Epithelial cell of proximal tubule (primary cell): Measurements from ENCODE around the gene SLC5A11. TPM values are rescaled to one million over a fixed set of nuclear protein-coding genes. Genes with fewer than 3 reads are reported as not detected.
"Not testable (repeated sequence)": the region's sequence is repeated elsewhere in the genome, so short reads cannot be mapped to it uniquely, and the experiment has no call there.

ENCODE experiments used
- DNase-seq: peaks from one replicate; pipeline ENCODE4 v3.0.0-alpha.2; 2011; ENCODE audit warnings: low read depth
- H3K4me3 ChIP-seq: 2 replicates; pipeline ENCODE4 v1.5.1; 2011; ENCODE audit warnings: low read depth, mild to moderate bottlenecking, low read length
- CTCF ChIP-seq: conservative IDR thresholded peaks from 2 replicates; pipeline ENCODE4 v1.5.1; 2012; ENCODE audit warnings: low read depth, mild to moderate bottlenecking, low read length
- total RNA-seq: library from RNA; depleted of rRNA; stranded (reverse); fragments of >200 nt; gene quantifications from 2 replicates; pipeline ENCODE4 v1.2.3, GENCODE V29; 2015

SLC5A11 gene
- total RNA-seq, 1 donor from 2014 or later = not detected

- no peak for TF ChIP-seq CTCF
- H3K4me3 ChIP-seq = no peak overlapping the region
Observed at GRCh38 chr16:24853169-24853824, 7.5 kb downstream of the SLC5A11 start.

DNA sequence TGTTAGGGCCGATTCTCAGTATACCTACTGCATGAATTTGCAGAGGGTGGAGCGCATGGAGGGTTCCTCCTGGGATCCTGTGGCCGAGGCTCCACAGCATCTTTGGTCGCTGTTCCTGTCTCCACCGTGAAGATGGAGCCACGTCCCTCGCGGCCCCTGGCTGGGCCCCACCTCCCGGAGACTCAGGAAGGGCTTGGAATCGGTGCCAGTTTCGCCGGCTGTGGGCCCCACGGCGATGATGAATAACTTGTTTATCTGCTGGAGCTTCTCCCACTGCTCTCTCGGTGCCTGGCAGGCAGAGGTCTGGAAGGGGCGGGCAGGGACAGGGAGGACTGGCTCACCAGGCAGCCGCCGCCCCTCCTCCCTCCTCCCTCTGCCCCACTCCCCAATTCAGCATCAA, 8.1 kb downstream of the SLC5A11 start:
- no peak for TF ChIP-seq CTCF
- no peak overlapping the region for H3K4me3 ChIP-seq
- DNase-seq = no peak

More at GRCh38 chr16:24853169-24853824, 7.5 kb downstream of the SLC5A11 start:
- no peak for DNase-seq

DNA sequence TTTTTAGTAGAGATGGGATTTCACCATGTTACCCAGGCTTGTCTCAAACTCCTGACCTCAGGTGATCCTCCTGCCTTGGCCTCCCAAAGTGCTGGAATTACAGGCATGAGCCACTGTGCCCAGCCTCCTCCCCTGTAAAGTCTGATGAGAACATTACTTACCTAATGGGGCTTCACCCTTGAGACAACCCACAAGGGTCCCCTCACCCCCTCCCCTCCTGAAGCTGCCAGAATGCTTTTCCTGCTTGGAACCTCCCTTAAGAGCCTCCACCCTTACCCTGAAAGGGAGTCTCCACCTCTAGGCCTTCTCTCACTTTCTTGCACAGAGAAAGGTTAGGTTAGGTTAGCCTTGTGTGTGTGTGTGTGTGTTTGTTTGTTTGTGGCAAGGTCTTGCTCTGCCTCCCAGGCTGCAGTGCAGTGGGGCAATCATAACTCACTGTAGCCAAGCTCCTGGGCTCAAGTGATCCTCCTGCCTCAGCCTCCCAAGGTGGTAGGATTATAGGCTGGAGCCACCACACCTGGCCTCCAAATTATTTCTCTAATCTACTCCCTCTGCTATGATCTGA, 8.9 kb downstream of the SLC5A11 start:
- no peak for TF ChIP-seq CTCF
- no peak for DNase-seq
- H3K4me3 ChIP-seq = no peak overlapping the region

DNA sequence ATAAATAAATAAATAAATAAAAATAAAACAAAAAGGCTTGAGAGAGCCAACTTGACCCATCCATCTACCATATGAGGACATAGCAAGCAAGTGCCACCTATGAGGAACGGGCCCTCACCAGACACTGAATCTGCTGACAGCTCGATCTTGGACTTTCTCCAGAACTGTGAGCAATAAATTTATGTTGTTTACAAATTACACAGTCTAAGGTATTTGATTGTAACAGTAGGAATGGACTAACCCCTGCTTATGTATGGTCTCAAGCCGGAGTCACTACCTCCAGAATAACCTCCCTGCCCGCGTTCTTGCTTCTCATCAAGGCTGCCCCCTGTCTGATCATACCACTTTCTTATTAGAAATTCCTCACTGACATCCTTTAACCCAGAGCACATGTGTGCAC, 9.9 kb downstream of the SLC5A11 start:
- H3K4me3 ChIP-seq = no peak overlapping the region
- DNase-seq = no peak
- TF ChIP-seq CTCF = no peak

DNA sequence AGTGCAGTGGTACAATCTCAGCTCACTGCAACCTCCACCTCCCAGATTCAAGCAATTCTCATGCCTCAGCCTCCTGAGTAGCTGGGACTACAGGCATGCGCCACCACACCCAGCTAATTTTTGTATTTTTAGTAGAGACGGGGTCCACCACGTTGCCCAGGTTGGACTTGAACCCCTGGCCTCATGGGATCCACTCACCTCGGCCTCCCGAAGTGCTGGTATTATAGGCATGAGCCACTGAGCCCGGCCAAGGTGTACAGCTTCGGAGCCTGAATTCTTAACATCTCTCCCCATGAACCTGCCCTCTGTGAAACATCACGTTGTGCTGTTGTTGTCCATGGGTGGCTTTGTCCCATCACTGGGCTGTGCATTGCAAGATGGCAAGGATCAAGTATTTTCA, 11.1 kb downstream of the SLC5A11 start:
- DNase-seq, H3K4me3 ChIP-seq: not testable (repeated sequence)

GRCh38 chr16:24858219-24859041, 12.7 kb downstream of the SLC5A11 start:
- DNase-seq = no peak

More at GRCh38 chr16:24858219-24859041, 12.7 kb downstream of the SLC5A11 start:
- H3K4me3 ChIP-seq = no peak overlapping the region
- TF ChIP-seq CTCF = no peak
